GM19099 (cell line): Measurements from ENCODE around the gene LARP4B.

Experiments
- POLR2A ChIP-seq: IDR thresholded peaks from 3 replicates; pipeline ENCODE4 v1.6.1; 2011; ENCODE audit warnings: low read depth; ENCODE audit not compliant: insufficient read length; ENCODE audit errors: extremely low read depth

LARP4B gene

GRCh38 chr10:847868-848267, 83.6 kb downstream of the LARP4B start:
- TF ChIP-seq POLR2A, result no peak

GRCh38 chr10:846126-846685, 85.3 kb downstream of the LARP4B start:
- TF ChIP-seq POLR2A, result no peak

GRCh38 chr10:845526-845925, 86.0 kb downstream of the LARP4B start:
- TF ChIP-seq POLR2A, result no peak

GRCh38 chr10:844552-844951, 87.0 kb downstream of the LARP4B start:
- TF ChIP-seq POLR2A, result no peak

GRCh38 chr10:843703-844102, 87.8 kb downstream of the LARP4B start:
- no peak for TF ChIP-seq POLR2A

- no peak for TF ChIP-seq POLR2A
Observed at GRCh38 chr10:842795-843194, 88.7 kb downstream of the LARP4B start.

GRCh38 chr10:841535-841934, 90.0 kb downstream of the LARP4B start:
- no peak for TF ChIP-seq POLR2A

GRCh38 chr10:839550-840205, 91.8 kb downstream of the LARP4B start:
- TF ChIP-seq POLR2A, result no peak

- TF ChIP-seq POLR2A, result no peak
Observed at GRCh38 chr10:836782-837181, 94.7 kb downstream of the LARP4B start.

GRCh38 chr10:834493-834892, 97.0 kb downstream of the LARP4B start:
- no peak for TF ChIP-seq POLR2A

- TF ChIP-seq POLR2A, result no peak
Observed at GRCh38 chr10:829241-829640, 102.3 kb downstream of the LARP4B start.

GRCh38 chr10:828191-828590, 103.3 kb downstream of the LARP4B start:
- TF ChIP-seq POLR2A, result no peak

- TF ChIP-seq POLR2A, result no peak
Observed at GRCh38 chr10:824946-825345, 106.6 kb downstream of the LARP4B start.

GRCh38 chr10:824497-824896, 107.0 kb downstream of the LARP4B start:
- no peak for TF ChIP-seq POLR2A

- no peak for TF ChIP-seq POLR2A
Observed at GRCh38 chr10:822661-823367, 108.7 kb downstream of the LARP4B start.

GRCh38 chr10:822197-822596, 109.3 kb downstream of the LARP4B start:
- TF ChIP-seq POLR2A, result no peak
